NCI-H1436 treated with DMSO at 0.1 percent for 48 hours (cell line): ENCODE measurements around the gene TENT4A.

Experiments used
- DNase-seq: peaks from one replicate; lab custom pipeline; 2025; lab: John Stamatoyannopoulos, UW

Gene TENT4A

DNA sequence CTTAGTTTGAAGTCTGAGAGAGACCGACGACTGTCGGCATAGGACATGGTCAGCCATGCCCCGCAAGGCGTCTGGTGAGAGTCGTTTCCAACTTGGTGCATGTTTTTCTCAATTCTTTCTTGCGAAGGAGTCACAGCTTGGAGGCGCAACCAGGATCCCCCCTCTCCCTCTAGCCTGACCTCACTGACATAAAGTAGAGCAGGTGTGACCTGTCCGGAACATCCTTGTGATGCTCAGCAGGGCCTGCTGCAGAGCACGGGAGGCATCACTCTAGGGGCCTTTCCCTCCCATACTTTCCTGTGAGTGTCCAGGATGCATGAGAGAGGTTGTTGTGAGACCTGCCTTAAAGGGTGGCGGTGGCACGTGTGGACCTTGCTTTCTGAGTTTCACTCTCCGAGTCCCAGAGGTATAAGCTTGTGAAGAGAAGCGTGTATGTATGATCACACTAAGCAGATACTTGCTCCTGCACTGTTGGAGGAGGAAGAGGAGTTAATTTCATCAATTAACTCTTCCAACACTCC is 5.0 kb downstream of the TENT4A start:
- DNase-seq = no peak

DNA sequence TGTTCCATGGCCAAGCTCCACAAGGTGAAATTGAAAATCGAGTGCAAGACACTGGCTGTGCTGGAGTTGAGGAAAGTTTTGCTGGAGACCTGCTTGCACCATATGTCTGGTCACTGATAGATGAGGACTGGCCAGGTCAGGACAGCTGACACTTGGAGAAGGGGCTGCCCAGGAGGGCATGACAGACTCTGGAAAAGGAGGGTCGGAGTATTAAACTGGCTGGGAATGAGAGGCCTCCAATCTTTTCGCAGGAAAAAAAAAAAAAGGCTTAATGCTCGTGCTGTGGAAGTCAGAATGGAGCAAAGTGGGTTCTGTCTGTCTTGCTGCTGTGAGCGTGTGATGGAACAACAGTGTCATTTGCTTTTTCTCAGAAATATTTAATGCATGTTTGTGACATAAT is 5.5 kb downstream of the TENT4A start:
- DNase-seq = no peak

DNA sequence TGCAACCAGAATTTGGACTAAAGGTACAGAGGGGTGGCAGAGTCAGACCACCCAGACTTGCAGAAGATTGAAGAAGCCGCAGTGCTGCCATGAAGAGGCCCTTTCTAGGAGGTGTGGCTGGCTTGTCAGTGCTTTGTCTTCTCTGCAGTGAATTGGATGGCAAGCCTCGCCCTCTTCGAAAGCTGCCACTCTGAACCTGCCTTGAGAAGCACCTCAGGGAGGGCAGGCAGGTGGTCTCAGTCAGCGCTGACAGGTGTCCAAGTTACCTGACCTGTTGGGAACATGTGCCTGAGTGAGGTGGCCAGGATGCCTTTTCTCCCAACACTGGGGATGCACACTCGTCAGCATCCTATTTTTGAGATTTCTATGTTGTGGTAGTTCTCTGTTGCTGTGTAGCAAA is 6.2 kb downstream of the TENT4A start:
- no peak for DNase-seq

DNA sequence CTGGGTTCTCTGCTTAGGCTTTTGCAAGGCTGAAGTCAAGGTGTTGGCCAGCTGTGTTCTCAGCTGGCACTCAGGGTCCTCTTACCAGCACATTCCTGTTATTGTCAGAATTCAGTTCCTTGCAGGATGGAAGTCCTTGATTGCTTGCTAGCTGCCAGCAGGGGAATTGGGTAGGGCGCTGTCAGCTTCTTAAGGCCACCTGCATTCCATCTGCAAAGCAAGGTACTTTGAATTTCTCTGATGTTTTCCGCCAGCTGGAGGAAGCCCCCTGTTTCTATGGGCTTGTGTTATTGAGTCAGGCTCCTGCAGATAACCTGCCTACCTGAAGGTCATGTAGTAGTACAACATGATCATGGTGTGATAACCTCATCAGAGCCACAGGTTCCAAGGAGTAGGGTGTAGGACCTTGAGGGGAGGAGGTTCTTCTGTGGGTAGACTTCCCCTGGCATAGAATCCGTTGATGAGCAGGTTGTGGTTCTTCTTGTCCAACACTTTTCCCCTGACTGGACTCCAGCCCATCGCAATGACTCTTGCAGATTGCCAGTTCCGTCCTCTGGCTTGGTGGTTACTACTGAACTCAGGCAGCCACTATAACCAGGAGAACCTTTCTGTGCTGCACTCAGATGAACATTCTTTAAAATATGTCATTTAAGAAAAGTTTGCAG is 6.8 kb downstream of the TENT4A start:
- no peak for DNase-seq

DNA sequence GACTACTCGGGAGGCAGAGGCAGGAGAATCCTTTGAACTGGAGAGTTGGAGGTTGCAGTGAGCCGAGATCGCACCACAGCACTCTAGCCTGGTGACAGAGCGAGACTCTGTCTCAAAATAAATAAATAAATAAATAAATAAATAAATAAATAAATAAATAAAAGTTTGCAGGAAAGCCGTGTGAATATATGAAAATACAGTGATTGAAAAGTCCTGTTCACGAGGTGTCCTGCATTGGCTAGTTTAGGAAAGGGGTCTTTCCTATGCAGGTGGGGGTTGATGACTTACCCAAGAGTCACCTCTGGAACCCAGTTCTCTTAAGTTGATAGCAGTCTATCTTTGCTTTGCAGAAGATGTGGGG is 7.3 kb downstream of the TENT4A start:
- DNase-seq = no peak

DNA sequence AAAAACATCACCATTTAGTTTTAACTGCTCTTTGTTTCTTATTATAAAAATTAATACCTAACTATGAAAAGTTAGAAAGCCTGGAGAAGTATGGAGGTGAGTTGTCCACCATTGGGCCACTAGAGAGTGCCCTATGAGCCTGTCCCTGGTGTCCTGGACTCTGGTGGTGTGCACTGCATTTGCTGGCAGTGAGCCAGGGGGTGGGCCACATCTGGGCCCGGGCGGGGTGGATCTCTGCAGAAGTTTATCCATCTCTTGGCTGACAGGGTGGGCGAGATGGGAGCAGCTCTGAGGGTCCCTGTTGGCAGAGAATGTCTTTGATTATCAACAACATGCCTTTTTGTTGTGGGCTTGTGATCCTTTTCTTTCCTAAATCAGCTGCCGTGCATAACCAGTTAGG is 8.2 kb downstream of the TENT4A start:
- no peak for DNase-seq

DNA sequence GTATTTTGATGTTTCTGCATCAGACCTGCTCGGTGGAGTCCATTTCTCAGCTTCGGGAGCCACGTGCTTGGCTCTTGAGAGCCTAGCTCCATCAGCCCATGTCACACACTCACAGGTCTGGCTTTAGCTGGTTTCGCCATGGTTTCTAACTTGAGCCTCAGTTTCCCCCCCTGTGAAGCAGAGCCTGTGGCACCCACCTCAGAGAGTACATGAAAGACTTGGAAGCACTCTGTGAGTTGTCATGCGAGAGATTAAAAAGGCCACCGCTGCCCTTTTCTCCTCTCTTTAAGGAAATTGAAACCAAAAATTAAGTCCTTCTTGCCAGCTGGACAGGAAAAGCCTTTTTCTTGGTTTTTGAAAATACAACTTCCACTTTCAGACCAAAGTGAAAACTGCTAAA is 8.8 kb downstream of the TENT4A start:
- no peak for DNase-seq

DNA sequence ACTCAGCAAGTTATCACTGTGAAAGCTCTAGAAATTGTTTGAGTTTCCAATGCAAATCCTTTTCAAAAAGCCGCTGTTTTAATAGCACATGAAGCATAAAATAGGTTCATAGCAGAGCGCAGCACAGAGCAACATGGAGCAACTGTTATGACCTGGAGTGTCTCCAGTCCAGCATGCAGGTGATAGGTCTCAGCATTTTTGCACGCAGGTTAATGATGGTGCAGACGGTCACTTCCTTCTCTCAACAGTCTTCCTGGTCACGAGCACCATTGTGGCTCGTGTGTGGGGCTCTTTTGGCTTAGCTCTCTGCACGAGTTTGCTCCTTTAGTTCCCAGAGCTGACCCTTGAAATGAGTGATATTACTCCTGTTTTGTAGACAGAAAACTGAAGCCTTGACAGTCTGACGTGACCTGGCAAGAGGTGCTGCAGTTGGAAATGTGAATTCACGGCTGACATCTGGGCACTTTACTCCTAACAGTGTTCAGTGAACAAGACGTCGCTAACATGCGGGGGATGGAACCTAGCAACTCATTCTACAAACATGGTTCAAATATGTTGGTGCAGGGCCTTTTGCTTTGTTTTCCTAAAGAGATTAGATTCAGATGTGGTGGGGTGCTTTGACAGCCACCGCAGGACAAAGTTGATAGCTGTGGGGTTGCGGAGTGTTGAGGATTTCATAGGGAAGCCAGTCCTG is 10.0 kb downstream of the TENT4A start:
- no peak for DNase-seq

DNA sequence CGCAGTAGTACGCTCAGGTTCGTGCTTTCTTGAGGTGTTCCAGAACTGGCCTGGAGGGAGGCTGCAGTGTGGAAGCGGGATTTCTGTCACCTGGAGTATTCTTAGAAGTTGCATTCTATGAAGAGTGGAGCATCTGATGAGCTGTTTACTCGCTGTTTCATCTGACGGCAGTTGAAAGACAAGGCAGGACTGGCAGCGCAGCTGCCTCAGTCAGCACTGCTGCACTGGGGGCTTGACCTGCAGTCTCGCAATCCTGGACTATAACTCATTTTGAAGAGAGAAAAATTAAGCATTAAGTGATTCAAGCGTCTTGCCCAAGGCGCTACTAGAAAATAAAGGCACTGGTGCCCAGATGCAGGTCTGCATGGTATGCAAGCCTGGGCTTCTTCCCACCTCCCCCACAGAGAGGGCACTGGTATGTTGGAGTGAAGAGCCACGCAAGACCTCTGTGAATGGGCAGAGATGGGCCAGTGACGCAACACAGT is 10.6 kb downstream of the TENT4A start:
- DNase-seq = no peak

DNA sequence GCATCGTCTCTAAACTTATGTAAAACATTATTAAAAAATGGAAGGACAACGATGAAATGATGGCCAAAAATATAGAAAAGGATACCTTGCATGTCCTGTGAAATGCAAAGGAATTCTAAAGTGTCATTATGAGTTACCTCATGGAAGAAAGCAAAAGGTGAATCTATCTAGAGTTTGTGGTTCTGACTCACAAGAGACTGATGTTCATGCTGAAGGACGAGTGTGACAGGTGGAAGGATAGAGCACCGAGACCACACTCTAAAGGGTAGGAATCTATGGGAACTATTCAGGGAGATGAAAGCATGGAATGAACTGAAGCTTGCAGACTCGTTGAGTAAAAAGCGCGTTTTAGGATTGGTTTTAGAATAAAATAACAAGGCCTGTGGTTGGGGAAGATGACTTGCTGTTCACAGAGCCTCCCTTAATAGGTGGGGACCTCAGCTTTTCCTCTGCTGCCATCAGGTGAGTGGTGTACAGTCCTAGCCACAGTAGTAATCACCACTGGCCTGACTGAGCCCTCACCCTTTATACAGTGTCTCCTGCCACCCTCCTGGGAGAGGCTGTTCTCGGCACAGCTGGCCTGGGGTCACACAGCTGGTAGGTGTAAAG is 11.2 kb downstream of the TENT4A start:
- DNase-seq = no peak

DNA sequence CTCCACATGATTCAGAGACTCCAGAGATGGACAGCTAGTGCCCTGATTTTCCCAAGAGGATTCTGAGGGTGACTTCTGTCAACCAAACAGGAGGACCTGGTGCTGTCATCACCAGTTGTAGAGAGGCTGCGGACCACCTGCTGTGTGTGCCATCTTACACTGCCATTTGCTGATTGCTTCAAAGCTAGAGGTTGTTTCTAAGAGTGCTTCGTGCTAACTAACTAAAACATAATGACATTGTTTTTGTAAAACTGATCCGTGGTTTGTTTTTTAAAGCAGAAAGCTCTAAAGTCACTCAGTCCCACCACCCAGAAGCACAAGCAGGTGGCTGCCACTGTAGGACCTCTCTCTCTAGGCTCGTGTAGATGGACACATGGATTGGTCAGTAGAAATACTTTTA is 12.2 kb downstream of the TENT4A start:
- no peak for DNase-seq

DNA sequence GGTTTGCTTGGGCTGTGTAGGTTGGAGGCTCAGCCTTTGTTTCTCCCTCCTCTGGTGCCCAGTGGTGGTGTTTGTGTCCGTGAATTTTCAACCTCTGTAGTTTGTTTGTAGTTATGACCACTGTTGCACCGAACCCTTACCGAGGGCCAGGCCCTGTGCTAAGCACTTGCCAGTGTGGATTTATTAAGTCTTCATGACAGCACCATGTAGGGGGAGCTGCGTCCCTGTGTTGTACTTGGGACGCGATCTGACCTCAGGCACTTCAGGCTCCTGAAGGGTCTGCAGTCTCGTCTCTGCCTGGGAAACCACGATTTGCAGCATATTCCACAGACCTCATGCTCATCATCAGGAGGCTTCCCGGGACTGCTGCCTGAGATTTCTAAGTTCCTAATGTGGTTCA is 12.8 kb downstream of the TENT4A start:
- DNase-seq = no peak

DNA sequence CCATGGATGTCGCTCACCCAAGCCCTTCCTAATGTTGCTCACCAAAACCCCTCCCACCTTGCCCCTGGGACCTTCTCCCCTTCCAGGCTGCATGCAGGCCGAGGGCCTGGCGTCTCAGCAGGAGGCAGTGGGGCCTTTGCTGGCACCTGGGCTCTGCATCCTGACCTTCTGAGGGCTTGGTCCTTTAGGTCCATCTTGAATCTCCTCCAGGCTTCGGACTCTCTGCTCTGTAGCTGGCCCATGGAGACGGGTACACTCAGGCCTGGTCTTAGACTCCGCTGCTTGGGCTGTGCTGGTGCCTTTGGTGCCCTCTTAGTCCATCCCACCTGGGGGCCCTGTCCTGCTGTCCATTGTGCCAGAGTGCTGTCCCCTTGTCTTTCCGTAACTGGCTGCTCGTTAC is 14.0 kb downstream of the TENT4A start:
- DNase-seq = no peak

DNA sequence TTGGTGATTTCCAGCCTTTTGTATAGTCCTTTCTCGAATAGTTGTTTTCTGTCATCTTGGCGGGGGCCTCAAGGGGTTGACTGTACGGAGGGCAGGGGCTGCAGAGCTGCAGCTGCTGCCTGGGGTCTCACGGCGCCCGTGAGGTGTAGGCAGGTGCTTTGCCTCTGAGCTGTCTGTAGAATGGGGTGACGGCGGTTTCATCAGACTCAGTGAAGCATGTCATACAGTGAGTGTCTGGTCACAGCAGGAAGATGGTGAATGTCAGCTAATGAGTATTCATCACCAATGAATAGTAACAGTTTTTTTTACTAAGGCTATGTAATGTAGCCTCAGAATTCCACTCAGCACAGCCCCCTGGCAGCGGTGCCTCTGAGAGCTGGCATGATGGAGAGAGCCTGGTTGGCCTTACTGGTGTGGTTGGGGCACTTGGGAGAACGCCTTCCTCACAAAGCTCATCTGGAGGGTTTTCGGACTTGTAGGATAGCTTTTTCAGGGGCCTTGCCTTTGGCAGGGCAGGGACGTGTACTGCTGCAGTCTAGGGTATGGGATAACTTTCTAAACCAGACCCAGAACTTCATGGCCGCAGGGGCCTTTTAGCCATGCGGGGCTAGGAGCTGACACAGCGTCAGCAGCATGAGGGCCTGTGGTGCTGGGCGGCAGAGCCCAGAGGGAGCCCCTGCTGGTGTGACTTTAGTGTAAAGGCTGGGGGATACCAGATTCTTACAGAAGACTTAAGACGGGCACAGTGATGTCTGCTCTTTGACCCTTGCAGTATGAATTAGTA is 15.0 kb downstream of the TENT4A start:
- peak; percentile 19 for DNase-seq

DNA sequence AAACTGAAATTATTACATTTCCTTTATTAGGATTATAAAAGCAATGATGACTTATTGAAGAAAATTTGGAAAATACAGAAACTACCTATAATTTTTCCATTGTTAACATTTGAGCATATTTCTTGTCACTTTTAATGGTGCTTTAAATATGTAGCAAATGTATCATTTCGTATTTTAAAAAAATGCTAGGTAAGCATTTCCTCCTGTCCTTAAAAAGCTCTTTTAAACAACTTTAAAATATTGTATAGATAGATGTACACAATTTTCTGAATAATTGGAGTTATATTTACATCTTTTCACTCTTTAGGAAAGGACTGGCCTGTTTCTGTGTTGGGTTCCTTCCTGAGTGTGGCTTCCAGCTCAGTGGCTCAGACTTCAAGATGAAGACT is 15.6 kb downstream of the TENT4A start:
- no peak for DNase-seq

DNA sequence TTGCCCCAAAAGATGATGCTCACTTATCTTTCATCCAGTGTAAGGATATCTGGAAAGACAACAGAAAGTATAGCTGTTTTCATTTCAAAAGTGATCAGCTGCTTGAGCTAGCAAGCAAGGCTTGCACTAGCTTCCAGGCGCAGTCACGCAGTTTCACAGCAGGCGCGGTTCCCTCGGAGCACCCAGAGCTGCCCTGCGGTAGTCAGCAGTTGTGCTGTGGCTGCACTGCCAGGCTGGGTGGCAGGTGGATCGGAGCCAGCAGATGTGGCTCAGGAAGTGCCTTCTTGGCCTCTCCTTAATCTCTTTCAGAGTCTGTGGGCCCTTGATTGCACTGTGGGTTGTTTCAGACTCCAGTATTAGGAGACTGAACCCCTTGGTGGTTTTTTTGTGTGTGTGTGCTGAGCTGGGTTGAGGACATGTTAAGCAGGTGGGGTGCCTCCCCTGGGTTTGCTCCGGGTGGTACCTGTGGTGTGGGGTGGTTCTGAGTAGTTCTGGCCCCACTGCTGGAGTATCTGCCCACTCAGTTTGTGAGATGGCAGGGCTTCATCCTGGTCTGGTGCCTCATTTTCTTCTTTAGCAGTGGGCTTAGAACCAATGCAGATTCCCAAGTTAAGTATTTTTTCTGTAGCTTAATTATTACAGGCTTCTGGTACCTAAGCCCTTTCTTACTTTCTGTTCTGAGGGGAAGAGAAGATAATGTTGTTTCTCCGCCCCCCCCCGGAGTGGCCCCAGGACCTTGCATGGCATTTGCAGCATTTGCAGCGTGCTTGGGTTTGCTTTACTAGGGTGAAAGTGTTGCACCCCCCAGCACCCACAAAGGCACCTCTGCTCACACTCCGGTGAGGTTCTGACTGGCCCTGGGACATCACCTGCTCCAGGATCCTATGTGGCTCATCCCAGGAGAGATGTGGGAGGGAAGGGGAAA is 16.4 kb downstream of the TENT4A start:
- no peak for DNase-seq

DNA sequence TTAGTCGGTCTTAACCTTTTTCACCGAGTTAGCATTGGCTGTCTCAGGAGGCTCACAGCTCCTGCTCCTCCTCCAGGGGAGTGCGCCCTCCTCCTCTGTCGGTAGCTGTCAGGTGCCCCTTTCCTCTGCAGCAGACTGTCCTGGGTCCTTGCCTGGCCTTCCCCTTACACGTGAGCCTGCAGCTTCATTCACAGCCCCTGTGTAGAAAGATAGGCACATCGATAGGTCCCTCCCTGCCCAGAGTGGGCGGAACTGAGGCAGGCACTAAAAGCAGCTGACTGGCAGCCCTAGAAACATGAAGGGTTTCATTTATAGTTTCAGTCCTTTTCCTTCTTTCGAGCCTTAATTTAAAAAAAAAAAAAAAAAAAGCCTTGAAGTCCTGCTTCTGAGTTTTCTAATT is 17.2 kb downstream of the TENT4A start:
- DNase-seq = no peak

DNA sequence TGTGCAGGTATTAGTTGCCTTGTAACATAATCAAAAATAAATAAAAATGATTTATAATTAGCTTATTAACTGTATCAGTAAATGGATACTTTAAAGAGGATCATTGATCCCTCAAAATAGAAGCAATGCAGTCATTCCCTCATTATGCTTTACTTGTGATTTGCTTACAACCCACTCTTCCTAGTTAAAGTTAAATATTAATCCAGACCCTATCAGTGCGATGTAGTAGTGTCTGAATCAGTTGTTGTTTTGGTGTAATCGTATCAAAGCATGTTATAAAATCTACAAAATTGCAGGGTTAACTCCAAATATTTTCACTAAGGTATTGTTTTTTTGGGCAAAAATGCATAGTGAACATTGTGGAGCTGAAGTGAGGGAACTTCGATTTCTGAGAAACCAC is 17.6 kb downstream of the TENT4A start:
- DNase-seq = no peak

DNA sequence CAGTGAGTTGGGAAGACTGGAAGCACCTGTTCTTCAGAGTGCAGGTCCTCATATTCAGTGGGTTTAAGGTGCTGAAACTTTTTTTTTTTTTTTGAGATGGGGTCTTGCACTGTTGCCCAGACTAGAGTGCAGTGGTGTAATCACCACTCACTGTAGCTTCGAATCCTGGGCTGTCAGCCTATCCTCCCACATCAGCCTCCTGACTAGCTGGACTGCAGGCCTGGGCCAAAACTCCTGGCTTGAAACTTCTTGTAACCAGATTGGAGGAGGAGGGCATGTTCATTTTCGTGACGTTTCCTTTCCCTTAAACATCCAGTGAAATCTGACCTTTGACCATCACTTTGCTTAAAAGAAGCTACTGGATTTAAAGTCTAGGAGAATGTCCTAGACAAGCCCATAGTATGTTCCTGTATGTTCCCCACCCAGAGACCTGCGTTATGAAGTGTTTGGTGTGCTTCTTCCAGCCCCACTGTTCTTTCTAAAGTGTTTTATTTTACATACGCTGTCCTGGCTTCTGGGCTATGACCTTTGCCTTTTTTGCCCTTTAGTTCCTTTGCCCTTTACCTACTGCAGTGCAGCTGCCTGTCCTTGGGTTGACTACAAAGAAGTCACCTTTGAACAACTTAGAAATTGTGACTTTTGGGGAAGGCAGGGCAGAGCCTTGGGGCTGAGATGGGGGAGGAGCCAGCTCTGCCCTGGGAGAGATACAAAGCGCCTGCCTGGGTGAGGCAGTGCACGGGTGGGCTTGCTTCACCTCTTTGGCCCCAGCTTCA is 18.4 kb downstream of the TENT4A start:
- no peak for DNase-seq

DNA sequence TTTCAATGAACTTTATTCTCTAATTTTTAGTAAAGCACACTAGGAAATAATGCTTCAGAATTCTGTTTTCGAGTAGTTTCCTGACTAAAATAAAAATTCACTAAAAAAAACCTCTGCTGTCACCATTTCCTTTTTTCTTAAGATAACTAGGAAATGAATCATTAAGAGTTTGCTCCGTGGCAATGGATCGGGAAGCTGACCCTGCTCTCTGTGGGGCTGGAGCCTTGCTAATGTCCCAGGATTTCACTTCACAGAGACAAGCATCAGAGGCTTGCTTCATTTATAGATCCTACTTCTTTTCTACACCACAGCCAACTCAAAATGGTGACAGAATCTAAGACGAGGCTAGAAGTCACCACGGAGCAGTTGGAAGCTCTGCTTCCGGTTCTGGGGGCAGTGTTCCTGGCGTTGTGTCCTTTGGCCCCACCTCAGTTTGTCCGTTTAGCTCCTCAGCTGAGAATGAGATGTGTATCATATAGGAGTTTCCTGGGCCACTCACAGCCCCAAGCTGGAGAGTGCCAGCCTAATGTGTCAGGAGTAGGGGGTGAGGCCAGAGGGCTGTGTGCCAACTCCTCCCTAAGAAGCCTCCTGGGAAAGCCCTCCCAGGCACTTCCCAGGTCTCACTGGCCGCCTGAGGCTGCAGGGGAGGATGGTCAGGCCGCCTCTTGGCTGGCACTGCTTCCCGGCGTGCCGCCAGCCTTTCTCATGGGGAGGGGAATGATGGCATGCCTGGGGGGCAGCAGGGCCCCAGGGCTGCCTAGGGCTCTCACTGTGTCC is 19.6 kb downstream of the TENT4A start:
- no peak for DNase-seq
